GM21717 (cell line): ENCODE measurements around the gene CALR3.
"Not testable (repeated sequence)": the region's sequence is repeated elsewhere in the genome, so short reads cannot be mapped to it uniquely, and the experiment has no call there.

Source experiments
- ATAC-seq: cut with Tn5 transposase; IDR thresholded peaks from one replicate; pipeline ENCODE4 v1.9.1; 2021; ENCODE audit warnings: mild to moderate bottlenecking, moderate library complexity; ENCODE audit not compliant: unreplicated experiment

CALR3 gene

DNA sequence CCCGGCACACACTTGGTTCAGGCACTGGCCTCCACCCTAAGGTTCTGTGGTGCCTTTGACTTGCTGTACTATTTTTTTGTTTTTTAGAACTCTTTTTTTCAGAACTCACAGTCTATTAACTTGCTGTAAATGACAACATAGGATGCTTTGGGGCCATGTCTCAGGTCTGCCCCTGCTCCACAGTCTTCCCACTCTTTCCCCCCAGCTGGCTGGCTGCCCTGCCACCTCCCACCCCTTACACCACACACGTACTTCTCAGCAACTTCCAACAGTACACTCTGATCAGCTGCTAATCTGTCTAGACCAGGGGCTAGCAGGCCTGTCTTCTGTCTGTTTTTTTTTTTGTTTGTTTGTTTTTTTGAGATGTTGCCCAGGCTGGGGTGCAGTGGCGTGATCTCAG is 8.3 kb upstream of the CALR3 start:
- no peak for ATAC-seq

DNA sequence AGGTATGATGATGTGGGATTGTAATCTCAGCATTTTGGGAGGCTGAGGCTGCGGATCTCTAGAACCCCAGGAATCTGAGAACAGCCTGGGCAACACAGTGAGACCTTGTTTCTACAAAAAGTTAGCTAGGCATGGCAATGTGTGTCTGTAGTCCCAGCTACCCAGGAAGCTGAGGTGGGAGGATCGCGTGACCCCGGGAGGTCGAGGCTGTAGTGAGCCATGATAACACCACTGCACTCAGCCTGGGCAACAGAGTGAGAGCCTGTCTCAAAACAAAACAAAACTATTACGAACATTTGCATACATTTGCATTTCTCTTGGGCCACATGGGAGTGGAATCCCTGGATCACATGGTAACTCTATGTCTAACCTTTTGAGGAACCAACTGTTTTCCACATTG is 1.9 kb upstream of the CALR3 start:
- ATAC-seq = no peak

DNA sequence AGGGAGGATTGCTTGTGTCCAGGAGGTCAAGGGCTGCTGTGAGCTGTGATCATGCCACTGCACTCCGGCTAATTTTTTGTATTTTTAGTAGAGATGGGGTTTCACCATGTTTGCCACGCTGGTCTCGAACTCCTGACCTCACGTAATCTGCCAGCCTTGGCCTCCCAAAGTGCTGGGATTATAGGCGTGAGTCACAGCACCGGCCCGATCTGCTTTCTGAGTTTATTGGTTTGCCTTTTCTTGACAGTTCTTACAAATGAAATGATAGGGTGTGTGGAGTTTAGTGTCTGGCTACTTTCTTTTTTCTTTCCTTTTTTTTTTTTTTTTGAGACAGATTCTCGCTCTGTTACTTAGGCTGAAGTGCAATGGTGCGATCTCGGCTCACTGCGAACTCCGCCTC is 1.1 kb upstream of the CALR3 start:
- ATAC-seq = no peak

DNA sequence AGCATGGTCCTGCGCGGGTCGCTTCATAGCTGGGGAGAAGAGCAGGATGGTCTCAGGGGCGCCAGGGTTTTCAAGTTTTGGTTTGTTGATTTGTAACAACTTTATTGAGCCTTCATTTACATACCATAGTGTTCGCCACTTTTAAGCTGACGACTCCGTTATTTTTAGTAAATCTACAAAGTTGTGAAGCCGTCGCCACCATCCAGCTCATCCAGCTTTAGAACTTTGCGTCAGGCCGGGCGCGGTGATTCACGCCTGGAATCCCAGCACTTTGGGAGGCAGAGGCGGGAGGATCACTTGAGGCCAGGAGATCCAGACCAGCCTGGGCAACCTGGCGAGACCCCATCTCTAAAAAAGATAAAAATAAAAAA is 631 bp upstream of the CALR3 start:
- ATAC-seq = no peak

DNA sequence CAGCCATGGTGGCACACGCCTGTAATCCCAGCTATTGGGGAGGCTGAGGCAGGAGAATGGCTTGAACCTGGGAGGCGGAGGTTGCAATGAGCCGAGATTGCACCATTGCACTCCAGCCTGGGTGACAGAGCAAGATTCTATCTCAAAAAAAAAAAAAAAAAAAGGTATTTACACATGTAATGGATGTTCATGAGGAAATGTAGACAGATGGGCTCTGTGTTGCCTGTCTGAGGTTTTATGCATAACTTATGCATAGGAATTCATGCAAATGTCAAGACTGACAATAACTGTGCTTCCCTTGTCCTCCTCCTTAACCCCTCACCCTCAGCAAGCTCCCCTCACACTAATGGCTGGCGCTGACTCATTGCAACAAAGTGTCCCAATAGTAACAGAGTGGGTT is 9.5 kb downstream of the CALR3 start:
- ATAC-seq = not testable (repeated sequence)

DNA sequence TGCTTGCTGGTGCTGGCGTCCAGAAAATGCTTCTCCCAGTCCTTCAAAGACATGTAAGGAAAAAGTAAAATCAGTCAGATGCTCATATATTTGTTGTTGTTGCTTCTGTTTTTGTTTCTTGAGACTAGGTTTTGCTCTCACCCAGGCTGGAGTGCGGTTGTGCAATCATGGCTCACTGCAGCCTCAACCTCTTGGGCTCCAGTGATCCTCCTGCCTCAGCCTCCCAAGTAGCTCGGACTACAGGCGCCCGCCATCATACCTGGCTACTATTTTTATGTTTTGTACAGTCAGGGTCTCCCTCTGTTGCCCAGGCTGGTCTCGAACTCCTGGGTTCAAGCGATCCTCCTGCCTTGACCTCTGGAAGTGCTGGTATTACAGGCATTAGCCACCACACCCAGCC is 13.2 kb downstream of the CALR3 start:
- no peak for ATAC-seq

DNA sequence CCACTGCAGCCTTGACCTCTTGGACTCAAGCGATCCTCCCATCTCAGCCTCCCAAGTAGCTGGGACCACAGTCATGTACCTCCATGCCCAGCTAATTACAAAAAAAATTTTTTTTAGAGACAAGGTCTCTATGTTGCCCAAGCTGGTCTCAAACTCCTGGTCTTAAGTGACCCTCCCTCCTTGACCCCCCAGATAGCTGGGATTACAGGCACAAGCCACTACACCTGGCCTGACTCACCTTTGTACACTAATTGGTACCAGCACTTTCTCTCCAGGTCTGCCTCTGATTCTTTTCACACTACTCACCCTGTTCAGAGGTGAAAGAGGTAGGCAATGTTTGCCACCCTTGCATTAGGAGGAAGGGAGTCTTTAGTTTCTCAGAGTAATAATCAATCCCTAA is 18.7 kb downstream of the CALR3 start:
- ATAC-seq = no peak

DNA sequence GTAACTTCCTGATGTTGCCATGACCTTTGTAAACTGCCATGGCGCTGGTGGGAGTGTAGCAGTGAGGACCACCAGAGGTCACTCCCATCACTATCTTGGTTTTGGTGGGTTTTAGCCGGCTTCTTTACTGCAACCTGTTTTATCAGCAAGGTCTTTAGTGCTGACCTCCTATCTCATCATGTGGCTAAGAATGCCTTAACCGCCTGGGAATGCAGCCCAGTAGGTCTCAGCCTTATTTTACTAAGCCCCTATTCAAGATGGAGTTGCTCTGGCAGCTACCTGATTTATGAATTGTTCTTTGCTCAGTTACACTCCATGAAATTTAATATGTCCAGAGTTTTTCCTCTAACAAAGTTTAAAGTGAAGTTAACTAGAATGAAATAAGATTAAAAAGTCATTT is 19.6 kb downstream of the CALR3 start:
- no peak for ATAC-seq

DNA sequence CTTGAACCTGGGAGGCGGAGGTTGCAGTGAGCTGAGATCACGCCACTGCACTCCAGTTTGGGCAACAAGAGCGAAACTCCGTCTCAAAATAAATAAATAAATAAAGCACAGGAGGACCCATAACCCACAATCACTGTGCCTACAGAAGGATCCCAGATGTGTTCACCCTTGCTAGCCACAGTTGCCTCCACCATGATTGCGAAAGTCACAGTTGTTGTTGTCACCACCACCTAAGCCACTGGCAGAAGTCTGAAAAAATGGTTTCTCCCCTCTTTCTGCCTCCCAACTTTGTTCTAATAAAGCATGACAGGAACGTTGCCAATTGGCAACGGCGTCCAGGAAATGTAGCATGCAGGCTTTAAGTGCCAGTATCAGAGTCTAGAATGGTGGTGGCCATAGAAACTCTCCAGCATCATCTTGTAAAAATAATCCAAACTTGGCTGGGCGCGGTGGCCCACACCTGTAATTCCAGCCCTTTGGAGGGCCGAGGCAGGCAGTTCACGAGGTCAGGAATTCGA is 22.0 kb downstream of the CALR3 start:
- ATAC-seq = no peak

DNA sequence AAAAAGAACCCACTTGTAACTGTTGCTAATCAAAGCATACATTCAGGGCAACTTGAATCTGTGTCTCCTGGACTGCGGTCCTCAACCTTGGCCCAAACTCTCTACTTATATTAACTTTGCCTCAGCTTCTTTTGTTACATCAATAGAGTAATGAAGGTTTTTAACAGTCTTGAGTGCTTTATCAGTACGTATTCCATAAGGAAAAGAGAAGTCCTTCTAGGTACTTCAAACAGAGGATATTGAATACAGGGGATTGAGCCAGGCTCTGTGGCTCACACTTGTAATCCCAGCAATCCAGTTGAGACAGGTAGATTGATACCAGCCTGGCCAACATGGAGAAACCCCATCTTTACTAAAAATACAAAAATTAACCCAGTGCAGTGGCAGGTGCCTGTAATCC is 23.0 kb downstream of the CALR3 start:
- ATAC-seq = no peak

DNA sequence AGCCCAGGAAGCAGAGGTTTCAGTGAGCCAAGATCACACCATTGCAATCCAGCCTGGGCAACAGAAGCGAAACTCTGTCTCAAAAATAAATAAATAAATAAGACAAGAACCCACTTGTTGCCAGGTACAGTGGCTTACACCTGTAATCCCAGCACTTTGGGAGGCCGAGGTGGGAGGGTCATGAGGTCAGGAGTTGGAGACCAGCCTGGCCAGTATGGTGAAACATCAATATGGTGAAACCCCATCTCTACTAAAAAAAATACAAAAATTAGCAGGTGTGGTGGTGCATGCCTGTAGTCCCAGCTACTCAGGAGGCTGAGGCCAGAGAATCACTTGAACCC is 23.4 kb downstream of the CALR3 start:
- not testable (repeated sequence) for ATAC-seq

DNA sequence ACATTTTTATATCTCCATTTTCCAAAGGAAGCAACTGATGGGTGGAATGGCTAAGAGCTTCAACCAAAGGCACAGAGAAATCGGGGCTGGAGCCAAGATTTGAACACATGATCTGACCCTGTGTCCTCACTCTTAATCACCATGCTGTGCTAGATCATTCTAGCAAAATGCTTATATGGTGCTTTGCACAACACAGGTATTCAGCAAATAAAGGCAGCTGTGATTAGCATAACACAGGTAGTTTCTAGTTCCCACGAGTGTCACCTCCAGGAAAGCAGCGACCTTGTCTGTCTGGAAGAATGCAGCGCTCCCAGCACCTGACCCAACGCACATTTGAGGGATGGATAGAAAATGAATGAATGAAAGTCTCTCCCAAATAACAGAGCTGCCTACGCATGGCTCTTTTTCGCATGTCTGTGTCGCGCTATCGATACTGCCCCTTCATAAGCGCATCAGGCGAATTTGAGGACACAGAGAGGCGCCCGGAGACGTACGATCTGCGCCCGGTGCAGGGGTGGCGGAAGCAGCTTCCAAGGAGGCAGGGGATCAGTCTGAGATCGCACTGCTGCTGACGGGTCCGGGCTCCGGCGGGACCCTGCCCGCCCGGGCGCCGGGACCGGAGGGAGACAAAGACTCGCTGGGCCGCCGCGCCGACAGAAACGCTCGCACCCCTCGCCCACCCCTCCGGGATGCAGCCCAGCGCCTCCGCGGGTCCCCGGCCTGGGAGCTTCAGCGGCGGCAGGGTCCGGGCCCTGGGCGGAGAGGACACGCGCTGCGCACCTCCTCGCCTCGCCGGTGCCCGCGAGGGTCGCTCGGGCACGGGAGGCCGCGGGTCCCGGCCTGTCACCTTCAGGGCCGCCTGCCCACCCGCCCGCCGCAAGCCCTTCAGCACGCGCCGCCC is 24.8 kb downstream of the CALR3 start:
- peak; percentile 35 for ATAC-seq

DNA sequence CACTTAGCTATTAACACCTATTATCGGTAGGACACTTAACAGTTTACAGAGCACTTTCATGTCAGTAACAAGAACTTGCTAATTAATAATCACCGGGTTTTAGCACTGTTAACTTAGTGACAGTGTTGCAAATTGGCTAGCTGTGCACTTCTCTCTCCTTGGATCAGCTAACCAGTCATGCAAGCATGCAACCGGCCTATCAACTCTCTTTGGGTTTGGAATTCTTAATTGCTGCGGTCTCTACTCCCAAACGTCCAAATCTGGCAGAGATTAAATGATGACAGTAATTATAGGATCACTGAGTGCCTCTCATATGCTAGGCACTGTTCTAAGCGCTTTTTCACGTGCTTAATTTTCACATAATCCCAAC is 25.4 kb downstream of the CALR3 start:
- ATAC-seq = no peak

DNA sequence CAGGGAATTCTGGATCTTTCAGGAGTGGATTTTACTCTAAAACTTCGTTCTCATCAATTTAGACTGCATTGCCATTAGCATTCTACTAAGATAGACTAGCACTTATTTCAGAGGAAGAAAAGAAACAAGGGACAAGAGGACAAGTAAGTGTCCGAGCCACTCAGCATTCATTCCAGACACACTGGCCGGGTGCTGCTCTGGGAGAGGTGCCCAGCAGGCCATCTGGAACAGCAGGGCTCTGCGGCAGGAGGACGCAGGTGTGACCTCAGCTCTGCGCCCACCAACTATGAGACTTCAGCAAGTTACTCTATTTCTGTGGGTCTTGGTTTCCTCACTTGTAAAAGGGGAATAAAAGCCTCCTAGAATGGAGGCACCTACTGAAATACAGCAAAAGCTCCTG is 28.4 kb downstream of the CALR3 start:
- ATAC-seq = no peak

DNA sequence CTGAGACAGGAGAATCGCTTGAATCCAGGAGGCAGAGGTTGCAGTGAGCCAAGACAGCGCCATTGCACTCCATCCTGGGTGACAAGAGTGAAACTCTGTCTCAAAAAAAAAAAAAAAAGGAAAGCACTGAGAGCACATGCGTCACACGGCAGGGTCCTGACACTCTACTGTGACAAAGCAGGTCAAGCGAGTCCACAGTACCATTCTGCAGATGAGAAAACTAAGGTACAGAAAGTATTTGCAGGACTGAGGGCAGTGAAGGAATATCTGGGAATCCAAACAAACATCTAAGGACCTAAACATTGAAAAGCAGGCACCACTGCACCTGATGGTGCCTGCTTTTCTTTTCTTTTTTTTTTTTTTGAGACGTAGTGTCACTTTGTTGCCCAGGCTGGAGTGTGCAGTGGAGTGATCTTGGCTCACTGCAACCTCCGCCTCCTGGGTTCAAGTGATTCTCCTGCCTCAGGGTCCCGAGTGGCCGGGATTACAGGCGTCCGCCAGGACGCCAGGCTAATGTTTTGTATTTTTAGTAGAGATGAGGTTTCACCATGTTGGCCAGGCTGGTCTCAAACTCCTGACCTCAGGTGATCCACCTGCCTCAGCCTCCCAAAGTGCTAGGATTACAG is 29.1 kb downstream of the CALR3 start:
- ATAC-seq = not testable (repeated sequence)

DNA sequence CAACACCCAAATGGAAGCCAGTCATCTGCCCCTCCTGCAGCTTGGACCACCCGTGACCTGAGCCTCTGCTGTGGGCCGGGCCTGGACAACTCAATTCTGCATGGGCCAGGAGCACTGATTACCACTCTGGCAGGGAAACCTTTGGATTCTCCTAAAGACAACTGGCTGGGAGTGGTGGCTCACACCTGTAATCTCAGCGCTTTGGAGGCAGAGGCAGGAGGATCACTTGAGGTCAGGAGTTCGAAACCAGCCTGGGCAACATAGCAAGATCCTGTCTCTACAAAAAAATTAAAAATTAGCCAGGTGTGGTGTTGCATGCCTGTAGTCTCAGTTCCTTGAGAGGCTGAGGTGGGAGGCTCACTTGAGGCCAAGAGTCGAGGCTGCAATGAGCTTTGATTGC is 30.7 kb downstream of the CALR3 start:
- ATAC-seq = no peak

DNA sequence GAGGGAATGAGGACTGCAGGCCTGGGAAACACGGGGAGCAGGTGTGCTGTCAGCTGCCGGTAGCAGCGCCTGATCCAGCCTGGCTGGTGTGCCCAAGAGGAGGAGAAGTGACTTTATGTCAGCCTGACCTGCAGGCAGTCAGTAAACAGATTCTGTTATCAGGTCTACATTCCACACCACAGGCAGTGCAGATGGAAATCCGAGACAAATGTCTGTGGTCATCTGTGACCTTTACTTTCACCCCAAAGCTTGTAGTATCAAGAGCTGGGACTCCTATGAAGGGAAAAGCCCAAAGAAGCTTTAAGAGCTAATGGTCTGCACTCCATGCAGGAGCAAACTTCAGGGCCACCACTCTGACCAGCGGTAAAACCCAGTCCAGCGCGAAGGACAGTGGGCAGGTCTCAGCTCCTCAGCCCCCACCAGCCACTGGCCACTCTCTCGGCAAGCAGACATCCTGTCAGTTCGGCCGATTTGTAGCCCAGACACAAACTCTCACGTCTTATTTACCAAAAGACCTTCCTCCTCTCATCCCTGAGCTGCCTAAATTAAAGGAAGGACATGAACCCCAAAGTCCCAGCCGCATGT is 31.9 kb downstream of the CALR3 start:
- no peak for ATAC-seq

DNA sequence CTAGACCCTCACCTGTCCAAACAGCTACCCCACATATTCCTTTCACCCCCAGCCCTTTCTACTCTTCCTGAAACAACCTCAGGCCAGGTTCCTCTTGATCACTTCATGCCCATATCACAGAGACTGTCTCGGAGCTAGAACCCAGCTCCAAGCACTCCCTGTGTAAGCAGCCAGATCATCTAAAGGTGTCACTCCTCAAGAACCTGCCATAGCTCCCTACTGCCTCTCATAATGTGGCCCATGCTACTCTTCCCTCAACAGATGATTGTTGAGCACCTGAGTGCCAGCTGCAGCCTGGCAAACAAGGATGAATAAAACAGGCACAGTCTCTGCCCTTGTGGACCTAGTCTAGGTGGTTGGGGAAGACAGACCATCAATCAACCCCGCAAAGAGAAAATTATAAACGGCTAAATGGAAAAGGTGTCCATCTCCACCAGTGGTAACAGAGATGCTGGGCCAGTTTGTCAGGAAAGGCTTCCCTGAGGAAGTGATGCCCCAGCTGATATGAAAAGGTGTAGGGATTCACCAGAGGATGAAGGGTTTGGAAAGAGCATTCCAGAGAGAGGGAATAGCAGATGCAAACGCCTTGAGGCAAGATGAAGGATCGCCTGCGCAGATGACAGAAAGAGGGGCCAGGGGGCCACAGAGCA is 32.5 kb downstream of the CALR3 start:
- ATAC-seq = no peak

DNA sequence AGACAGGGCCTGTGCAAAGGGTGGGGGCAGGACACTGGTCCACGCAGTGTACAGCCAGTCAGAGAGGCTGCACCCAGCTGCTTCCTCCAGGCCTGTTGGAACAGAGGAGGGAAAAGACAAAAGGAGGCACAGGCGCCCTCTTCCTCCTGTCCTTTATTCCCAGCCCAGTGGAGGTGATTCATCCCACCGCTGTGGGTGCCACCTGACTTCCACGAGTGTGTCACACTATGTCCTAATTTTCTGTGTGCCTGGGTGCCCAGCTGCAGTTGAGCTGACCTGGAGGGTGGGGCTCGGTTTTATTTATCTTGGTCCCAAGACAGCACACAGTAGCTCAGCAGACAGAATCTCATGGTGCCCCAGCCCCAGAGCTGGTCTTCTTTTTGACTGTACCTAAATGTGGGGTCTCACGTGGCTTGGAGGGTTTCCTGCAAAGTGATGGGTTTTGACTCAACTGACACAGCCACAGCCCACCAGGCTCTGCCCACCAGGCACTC is 33.2 kb downstream of the CALR3 start:
- no peak for ATAC-seq

DNA sequence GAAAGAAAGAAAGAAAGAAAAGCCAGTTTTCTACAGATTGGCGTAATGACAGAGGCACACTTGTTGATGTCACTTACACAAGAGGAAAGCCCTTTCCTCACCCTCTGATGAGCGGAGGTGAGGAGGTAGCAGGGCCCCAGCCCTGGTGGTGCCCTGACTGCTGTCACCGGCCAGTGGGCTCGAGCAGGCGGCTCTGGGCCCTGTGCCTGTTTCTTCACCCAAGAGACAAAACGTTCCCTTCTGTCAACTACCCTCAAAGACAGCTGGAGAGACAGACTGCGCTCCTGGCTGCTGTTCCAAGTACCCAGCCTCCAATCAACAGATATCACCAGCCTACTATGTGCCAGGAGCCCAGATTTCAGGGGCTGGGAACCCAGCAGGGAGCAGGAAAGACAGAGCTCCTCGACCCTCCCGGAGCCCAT is 34.3 kb downstream of the CALR3 start:
- ATAC-seq = no peak

DNA sequence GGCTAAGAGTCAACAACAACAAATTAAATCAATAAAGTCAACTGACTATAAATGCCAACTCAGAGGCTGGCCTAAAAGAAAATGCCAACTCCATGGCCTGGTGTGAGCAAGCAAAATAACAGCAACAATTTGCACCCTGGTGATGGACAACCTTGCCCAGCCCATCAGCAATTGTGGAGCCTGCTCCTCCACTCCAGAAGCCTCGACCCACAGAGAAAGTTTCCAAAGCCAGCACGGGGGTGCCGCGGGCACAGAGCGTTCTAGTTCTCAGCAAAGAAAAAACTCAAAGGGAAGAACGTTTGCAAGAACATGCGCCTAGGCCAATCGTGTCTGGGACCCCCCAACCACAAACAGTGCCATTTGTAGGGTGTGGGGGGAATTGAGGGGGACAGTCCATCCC is 35.5 kb downstream of the CALR3 start:
- no peak for ATAC-seq
